Measurements from ENCODE around the gene TPD52L2.
"Not testable (repeated sequence)": the region's sequence is repeated elsewhere in the genome, so short reads cannot be mapped to it uniquely, and the experiment has no call there.

The TPD52L2 gene

DNA sequence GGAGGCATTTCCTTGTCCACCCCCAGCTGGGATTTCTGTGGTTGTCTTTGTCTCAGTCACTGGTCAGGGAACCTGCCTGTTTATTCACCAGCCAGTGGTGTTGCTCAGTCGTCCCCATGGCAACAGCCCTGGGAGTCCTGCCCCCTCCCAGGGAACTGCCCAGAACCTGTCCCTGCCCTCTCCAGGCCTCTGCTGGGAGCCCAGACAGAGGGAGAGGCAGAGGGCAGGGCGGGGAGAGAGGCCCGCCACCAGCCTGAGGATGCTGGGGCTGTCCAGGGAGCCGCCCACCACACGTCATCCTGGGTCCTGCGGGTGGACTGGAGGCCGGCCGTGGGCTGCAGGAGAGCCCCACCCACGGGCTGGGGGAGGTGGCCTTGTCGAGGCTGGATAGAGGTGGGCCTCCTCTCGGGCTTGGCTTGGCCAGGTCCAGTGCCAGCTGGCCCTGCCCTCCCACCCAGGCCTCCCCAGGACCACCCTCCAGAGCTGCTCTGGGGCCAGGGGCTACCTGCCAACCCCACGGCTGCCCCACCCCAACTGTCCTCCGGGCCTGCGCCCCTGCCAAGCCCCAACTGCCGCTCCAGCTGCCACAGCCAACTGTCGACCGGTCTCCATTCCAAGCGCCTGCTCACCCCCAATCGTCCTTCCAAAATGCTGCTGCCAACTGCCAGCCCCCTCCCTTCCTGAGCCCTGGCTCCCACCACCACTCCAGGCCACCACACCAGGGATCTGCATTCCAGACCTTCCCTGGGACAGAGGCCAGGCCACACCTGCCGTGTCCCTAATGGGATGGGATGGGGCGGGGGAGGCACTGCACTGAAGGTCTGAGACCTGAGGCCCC, 29.8 kb upstream of the TPD52L2 start:
- no peak for DNase-seq (ENCODE audit: low read depth in 3 of 3, low spot score in 1 of 3)

DNA sequence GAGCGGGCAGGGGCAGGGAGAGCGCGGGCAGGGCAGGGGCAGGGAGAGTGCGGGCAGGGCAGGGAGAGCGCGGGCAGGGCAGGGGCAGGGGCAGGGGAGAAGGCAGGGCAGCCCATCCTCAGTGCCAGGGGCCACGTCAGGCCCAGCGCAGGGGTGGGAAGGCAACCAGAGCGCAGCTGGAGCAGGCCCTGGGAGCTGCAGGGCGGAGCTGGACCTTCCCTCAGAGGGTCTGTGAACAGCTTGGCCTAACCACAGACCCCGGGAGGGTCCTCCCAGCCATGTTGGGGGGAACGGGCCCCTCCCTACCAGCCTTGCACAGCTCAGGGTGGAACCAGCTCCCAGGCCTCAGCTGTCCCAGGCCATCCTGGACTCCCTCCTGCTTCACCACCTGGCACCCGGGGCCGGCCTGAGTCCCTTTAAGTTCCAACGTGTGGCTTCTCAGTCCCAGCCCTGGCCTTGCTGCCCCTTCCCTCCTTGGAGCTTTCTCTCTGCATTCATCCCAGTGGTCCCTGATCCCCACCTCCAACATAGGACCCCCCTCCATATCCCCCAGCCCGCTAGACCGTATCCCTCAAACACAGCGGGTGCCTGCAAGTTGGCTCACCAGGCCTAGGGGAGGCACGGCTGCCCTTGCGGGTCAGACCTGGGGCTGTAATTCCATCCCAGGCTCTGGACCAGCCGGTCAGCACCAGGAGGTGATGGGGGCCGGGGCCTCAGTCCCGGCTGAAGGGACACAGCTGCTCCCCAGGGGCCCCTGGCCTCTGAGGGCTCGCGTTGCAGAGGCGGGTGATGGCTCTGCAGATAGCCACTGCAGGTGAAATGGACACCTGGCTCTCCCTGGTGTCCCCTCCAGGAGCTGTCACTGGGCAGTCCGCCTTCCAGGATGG, 28.4 kb upstream of the TPD52L2 start:
- no peak for DNase-seq (ENCODE audit: low read depth in 3 of 3, low spot score in 1 of 3)

DNA sequence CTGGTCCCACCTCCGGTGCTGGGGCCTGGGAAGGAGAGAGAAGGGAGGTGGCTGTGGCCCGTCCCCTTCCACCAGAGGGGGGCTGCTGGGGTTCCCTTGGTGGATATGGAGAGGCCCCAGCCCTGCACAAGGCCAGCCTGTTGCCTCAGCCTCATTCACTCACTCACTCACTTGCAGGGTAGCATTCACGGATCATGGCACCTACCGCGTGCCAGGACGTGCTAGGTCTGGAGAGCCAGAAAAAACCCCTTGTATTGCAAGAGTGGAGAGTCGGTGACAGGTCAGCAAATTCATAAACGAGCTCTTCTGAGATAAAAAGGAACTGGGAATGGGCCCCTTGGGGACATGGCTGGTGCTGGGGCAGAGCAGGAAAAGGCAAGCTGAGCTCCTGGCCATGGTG, 27.6 kb upstream of the TPD52L2 start:
- no peak for DNase-seq (ENCODE audit: low read depth in 3 of 3, low spot score in 1 of 3)

DNA sequence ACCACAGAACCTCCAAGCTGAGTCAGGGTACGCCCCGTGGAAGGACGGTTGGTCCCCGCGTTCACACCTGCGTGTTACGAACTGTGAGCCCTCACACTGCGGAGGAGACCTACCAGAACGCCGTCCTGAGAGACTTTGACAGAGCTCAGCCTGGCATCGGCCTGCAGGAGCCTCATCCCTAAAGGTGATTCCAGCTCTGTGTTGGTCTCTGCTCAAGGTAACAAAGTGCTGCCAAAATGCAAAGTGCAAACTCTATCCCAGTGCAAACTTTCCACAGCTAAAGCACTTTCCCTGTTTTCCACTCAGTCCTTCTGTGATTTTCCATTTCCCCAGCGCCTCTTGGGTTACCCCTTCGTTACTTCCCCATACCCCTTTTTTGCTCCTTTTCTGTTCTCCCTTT, 25.4 kb upstream of the TPD52L2 start:
- DNase-seq (ENCODE audit: low read depth in 3 of 3, low spot score in 1 of 3): no peak

GRCh38 chr20:63840405-63840828, 24.7 kb upstream of the TPD52L2 start:
- no peak for DNase-seq (ENCODE audit: low read depth in 3 of 3, low spot score in 1 of 3)

DNA sequence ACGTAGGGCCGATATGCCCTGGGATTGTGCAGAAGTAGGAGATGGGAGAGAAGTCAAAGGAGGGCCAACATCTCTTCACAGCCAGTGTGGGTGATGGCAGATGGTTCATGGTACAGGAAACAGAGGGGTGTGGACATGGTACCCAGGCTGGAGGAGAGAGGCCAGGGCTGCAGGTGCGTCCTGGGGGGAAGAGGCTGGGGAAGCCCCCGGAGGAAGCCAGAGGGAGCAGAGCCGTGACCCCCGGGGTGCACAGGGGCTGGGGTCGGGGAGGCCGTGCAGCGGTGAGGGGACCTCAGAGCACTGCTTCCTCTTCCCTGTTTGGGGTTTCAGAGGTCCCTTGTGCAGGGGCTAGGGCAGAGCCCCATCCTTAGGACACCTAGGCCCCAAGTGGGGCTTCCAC, 22.8 kb upstream of the TPD52L2 start:
- DNase-seq (ENCODE audit: low read depth in 3 of 3, low spot score in 1 of 3): no peak

DNA sequence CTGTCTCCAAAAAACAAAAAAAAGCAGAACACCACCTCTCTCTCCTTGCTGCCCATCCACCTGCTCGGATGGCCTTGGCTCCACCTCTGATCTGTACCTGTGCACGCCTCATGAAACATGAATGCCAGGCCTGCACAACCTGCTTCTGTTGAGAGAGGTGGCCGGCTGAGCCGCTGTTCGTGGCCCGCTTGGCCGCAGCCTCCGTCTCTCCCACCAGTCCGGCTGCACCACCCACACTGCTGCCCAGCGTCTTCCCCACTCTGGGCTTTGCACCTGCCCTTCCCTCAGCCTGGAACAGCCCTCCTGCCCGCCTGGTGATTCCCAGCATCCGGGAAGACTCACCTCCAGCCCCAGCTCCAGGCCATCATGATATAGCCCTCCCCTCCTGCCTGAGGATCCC, 21.8 kb upstream of the TPD52L2 start:
- DNase-seq (ENCODE audit: low read depth in 3 of 3, low spot score in 1 of 3): no peak

- no peak for DNase-seq (ENCODE audit: low read depth in 3 of 3, low spot score in 1 of 3)
Observed at GRCh38 chr20:63843778-63844177, 21.3 kb upstream of the TPD52L2 start.

DNA sequence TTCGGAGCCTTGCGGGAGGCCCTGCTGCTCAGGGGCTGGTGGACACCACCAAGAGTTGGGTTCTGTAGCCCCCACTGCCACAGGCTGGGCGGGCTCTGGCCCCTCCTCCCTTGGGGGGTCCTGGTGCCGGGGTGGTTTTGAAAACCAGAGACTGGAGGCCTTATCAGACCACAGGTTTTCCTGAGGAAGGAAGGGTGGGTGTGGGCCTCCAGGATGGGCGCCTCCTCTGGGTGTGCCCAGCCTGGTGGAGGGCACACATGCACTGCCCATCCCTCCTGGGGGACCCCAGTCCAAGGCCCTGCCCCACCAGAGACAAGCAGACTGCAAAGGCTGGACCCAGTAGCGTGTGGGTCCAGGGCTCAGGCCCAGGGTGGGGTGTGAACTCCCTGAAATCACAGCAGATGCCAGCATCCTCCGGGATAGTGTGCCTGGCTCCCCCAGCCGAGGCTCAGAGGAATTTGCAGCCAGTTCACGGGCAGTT, 20.5 kb upstream of the TPD52L2 start:
- DNase-seq (ENCODE audit: low read depth in 3 of 3, low spot score in 1 of 3): no peak

GRCh38 chr20:63846128-63846771, 18.8 kb upstream of the TPD52L2 start:
- DNase-seq (ENCODE audit: low read depth in 3 of 3, low spot score in 1 of 3): no peak

GRCh38 chr20:63846888-63847236, 18.2 kb upstream of the TPD52L2 start:
- no peak for DNase-seq (ENCODE audit: low read depth in 3 of 3, low spot score in 1 of 3)

- no peak for DNase-seq (ENCODE audit: low read depth in 3 of 3, low spot score in 1 of 3)
Observed at GRCh38 chr20:63847237-63848002, 17.6 kb upstream of the TPD52L2 start.

- no peak for DNase-seq (ENCODE audit: low read depth in 3 of 3, low spot score in 1 of 3)
Observed at GRCh38 chr20:63848003-63848911, 16.8 kb upstream of the TPD52L2 start.

- no peak for DNase-seq (ENCODE audit: low read depth in 3 of 3, low spot score in 1 of 3)
Observed at GRCh38 chr20:63850689-63851547, 14.2 kb upstream of the TPD52L2 start.

GRCh38 chr20:63851548-63851943, 13.5 kb upstream of the TPD52L2 start:
- not testable (repeated sequence) for DNase-seq (ENCODE audit: low read depth in 3 of 3, low spot score in 1 of 3)

GRCh38 chr20:63853733-63854068, 11.4 kb upstream of the TPD52L2 start:
- DNase-seq (ENCODE audit: low read depth in 3 of 3, low spot score in 1 of 3): not testable (repeated sequence)

DNA sequence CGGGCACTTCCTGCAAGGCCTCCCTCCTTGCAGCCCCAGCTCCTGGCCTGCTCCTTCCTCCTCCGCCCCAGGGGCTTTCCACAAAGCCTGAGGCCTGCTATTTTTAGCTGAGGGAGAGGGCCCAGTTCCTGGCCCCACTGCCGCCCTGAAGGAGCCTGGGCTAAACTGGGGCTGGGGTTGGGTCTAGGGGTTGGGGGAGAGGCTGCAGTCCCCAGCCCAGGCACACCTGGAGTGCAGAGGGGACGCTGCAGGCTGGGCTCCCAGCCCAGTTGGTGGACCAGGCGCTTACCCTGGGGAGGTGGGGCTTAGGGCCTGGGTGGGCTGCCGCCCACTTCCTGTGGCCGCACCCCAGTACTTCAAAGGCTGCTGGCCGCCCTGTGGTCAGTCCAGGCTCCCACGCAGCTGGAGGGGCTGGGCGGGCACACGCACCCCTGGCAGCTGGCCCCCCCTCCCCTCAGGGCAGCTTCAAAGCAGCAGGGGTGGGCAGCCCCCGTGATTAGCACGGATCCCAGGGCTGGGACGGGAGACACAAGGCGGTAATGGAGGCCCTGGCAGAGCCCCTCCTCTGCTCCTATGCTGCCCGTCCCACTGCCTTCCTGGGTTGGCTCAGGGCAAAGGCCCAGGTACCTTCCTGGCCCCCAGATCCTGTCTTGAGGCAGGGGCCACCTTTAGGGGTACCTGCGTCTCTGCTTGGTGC, 10.9 kb upstream of the TPD52L2 start:
- no peak for DNase-seq (ENCODE audit: low read depth in 3 of 3, low spot score in 1 of 3)

DNA sequence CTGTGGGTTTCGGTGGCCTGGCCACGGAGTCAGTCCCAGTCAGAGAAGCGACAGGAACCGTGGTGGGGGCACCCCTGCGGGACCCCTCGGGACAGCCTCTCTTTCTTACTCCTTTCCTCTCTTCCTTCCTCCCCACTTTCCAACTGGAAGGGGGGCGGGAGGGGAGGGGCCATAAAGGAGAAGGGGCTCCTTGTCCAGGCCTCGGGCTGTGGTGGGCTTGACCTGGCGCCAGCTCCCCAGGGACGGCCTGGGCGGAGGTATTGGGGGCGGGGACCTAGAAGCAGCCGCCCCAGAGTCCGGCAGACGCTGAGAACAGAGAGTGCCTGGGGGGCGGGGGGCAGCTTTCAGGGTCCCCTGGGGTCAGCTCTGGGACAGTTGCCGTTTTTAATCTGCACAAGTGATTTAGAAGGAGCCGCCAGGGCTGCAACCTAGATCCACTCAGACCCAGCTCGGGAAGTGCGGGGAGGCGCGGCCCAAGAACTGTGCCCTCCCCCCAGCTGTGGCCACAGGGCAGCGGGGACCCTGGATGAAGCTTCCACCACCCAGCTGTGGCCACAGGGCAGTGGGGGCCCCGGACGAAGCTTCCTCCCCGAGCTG, 10.2 kb upstream of the TPD52L2 start:
- no peak for DNase-seq (ENCODE audit: low read depth in 3 of 3, low spot score in 1 of 3)

Data from stimulated activated CD4-positive, alpha-beta T cell treated with anti-CD3 and anti-CD28 coated beads, TNF-alpha, amount 100 ng/mL, for 1 hour (primary cell).